ENCODE data around the gene GRK1.

GRK1 gene

GRCh38 chr13:113637262-113638160, 29.5 kb upstream of the GRK1 start:
- no peaks in the 10 kb centered on the region for H3K9me3 ChIP-seq
- H3K4me1 ChIP-seq = no peaks in the 10 kb centered on the region
- no peak overlapping the region for H3K4me3 ChIP-seq
- in situ Hi-C loops (cut with MboI; ENCODE audit: low sequenced_read_pairs) = no loop called here
- DNase-seq (ENCODE audit: low spot score in 2 of 2) = no peak
- H3K27me3 ChIP-seq (ENCODE audit: low read depth) = no peaks in the 10 kb centered on the region
- H3K36me3 ChIP-seq (replicated peaks) = peaks cover 87% of the 10 kb centered on the region

- in situ Hi-C loops (cut with MboI; ENCODE audit: low sequenced_read_pairs) = no loop called here
- Histone ChIP-seq H3K27me3 (ENCODE audit: low read depth) (no peaks in the 10 kb centered on the region), H3K36me3 (replicated peaks) (peaks cover 81% of the 10 kb centered on the region), H3K4me1 (no peaks in the 10 kb centered on the region), H3K9me3 (no peaks in the 10 kb centered on the region), H3K4me3 (no peak overlapping the region)
- DNase-seq (ENCODE audit: low spot score in 2 of 2) = no peak
Observed at GRCh38 chr13:113638173-113638746, 28.8 kb upstream of the GRK1 start.

GRCh38 chr13:113638806-113639205, 28.2 kb upstream of the GRK1 start:
- in situ Hi-C loops (cut with MboI; ENCODE audit: low sequenced_read_pairs) = no loop called here
- H3K9me3 ChIP-seq = no peaks in the 10 kb centered on the region
- H3K4me1 ChIP-seq = no peaks in the 10 kb centered on the region
- no peak overlapping the region for H3K4me3 ChIP-seq
- no peaks in the 10 kb centered on the region for H3K27me3 ChIP-seq (ENCODE audit: low read depth)
- peaks cover 77% of the 10 kb centered on the region for H3K36me3 ChIP-seq (replicated peaks)
- DNase-seq (ENCODE audit: low spot score in 2 of 2) = no peak

- DNase-seq (ENCODE audit: low spot score in 2 of 2) = no peak
- Histone ChIP-seq H3K27me3 (ENCODE audit: low read depth) (no peaks in the 10 kb centered on the region), H3K36me3 (replicated peaks) (peaks cover 67% of the 10 kb centered on the region), H3K4me3 (no peak overlapping the region), H3K4me1 (no peaks in the 10 kb centered on the region), H3K9me3 (no peaks in the 10 kb centered on the region)
- in situ Hi-C loops (cut with MboI; ENCODE audit: low sequenced_read_pairs) = no loop called here
Observed at GRCh38 chr13:113639616-113640262, 27.3 kb upstream of the GRK1 start.

GRCh38 chr13:113641426-113641825, 25.6 kb upstream of the GRK1 start:
- in situ Hi-C loops (cut with MboI; ENCODE audit: low sequenced_read_pairs) = no loop called here
- DNase-seq (ENCODE audit: low spot score in 2 of 2) = no peak
- Histone ChIP-seq H3K27me3 (ENCODE audit: low read depth) (no peaks in the 10 kb centered on the region), H3K4me1 (no peaks in the 10 kb centered on the region), H3K36me3 (replicated peaks) (peaks cover 51% of the 10 kb centered on the region), H3K4me3 (no peak overlapping the region), H3K9me3 (no peaks in the 10 kb centered on the region)

- no peaks in the 10 kb centered on the region for H3K27me3 ChIP-seq (ENCODE audit: low read depth)
- H3K4me3 ChIP-seq = no peak overlapping the region
- H3K9me3 ChIP-seq = no peaks in the 10 kb centered on the region
- no peaks in the 10 kb centered on the region for H3K4me1 ChIP-seq
- in situ Hi-C loops (cut with MboI; ENCODE audit: low sequenced_read_pairs) = no loop called here
- DNase-seq (ENCODE audit: low spot score in 2 of 2) = no peak
- H3K36me3 ChIP-seq (replicated peaks) = peaks cover 39% of the 10 kb centered on the region
Observed at GRCh38 chr13:113642563-113642962, 24.5 kb upstream of the GRK1 start.

GRCh38 chr13:113643593-113643992, 23.4 kb upstream of the GRK1 start:
- H3K36me3 ChIP-seq (replicated peaks) = peaks cover 30% of the 10 kb centered on the region
- no peaks in the 10 kb centered on the region for H3K4me1 ChIP-seq
- H3K9me3 ChIP-seq = no peaks in the 10 kb centered on the region
- DNase-seq (ENCODE audit: low spot score in 2 of 2) = no peak
- H3K4me3 ChIP-seq = no peak overlapping the region
- no peaks in the 10 kb centered on the region for H3K27me3 ChIP-seq (ENCODE audit: low read depth)
- in situ Hi-C loops (cut with MboI; ENCODE audit: low sequenced_read_pairs) = no loop called here

GRCh38 chr13:113644800-113645199, 22.2 kb upstream of the GRK1 start:
- in situ Hi-C loops (cut with MboI; ENCODE audit: low sequenced_read_pairs) = no loop called here

GRCh38 chr13:113645329-113645728, 21.7 kb upstream of the GRK1 start:
- no peak overlapping the region for H3K4me3 ChIP-seq
- in situ Hi-C loops (cut with MboI; ENCODE audit: low sequenced_read_pairs) = no loop called here
- no peaks in the 10 kb centered on the region for H3K9me3 ChIP-seq
- no peak for DNase-seq (ENCODE audit: low spot score in 2 of 2)
- H3K36me3 ChIP-seq (replicated peaks) = peaks cover 18% of the 10 kb centered on the region
- no peaks in the 10 kb centered on the region for H3K4me1 ChIP-seq
- no peaks in the 10 kb centered on the region for H3K27me3 ChIP-seq (ENCODE audit: low read depth)

More at GRCh38 chr13:113644800-113645199, 22.2 kb upstream of the GRK1 start:
- Histone ChIP-seq H3K9me3 (no peaks in the 10 kb centered on the region), H3K27me3 (ENCODE audit: low read depth) (no peaks in the 10 kb centered on the region), H3K4me3 (no peak overlapping the region), H3K4me1 (no peaks in the 10 kb centered on the region), H3K36me3 (replicated peaks) (peaks cover 23% of the 10 kb centered on the region)
- DNase-seq (ENCODE audit: low spot score in 2 of 2) = no peak

GRCh38 chr13:113646376-113646775, 20.6 kb upstream of the GRK1 start:
- H3K4me1 ChIP-seq = no peaks in the 10 kb centered on the region
- H3K36me3 ChIP-seq (replicated peaks) = peaks cover 10% of the 10 kb centered on the region
- no peaks in the 10 kb centered on the region for H3K9me3 ChIP-seq
- H3K4me3 ChIP-seq = no peak overlapping the region
- no peaks in the 10 kb centered on the region for H3K27me3 ChIP-seq (ENCODE audit: low read depth)
- DNase-seq (ENCODE audit: low spot score in 2 of 2) = no peak
- in situ Hi-C loops (cut with MboI; ENCODE audit: low sequenced_read_pairs) = no loop called here

GRCh38 chr13:113646921-113647340, 20.1 kb upstream of the GRK1 start:
- Histone ChIP-seq H3K27me3 (ENCODE audit: low read depth) (no peaks in the 10 kb centered on the region), H3K36me3 (replicated peaks) (peaks cover 4% of the 10 kb centered on the region), H3K4me3 (no peak overlapping the region), H3K4me1 (no peaks in the 10 kb centered on the region), H3K9me3 (no peaks in the 10 kb centered on the region)
- in situ Hi-C loops (cut with MboI; ENCODE audit: low sequenced_read_pairs) = no loop called here
- no peak for DNase-seq (ENCODE audit: low spot score in 2 of 2)

- no peak for DNase-seq (ENCODE audit: low spot score in 2 of 2)
- Histone ChIP-seq H3K27me3 (ENCODE audit: low read depth) (no peaks in the 10 kb centered on the region), H3K4me1 (no peaks in the 10 kb centered on the region), H3K36me3 (replicated peaks) (no peaks in the 10 kb centered on the region; the same call in 1 of the 2 replicates), H3K4me3 (no peak overlapping the region), H3K9me3 (no peaks in the 10 kb centered on the region)
- in situ Hi-C loops (cut with MboI; ENCODE audit: low sequenced_read_pairs) = no loop called here
Observed at GRCh38 chr13:113647351-113648215, 19.4 kb upstream of the GRK1 start.

GRCh38 chr13:113648216-113648610, 18.8 kb upstream of the GRK1 start:
- H3K4me1 ChIP-seq = no peaks in the 10 kb centered on the region
- no peaks in the 10 kb centered on the region; the same call in 1 of the 2 replicates for H3K36me3 ChIP-seq (replicated peaks)
- H3K27me3 ChIP-seq (ENCODE audit: low read depth) = no peaks in the 10 kb centered on the region
- no peak for DNase-seq (ENCODE audit: low spot score in 2 of 2)
- no peaks in the 10 kb centered on the region for H3K9me3 ChIP-seq
- H3K4me3 ChIP-seq = no peak overlapping the region
- in situ Hi-C loops (cut with MboI; ENCODE audit: low sequenced_read_pairs) = no loop called here
